T-helper 2 cell treated with Interferon-gamma antibody and Interleukin-4, amounts not matched to agents 5 μg/mL and 100 μg/mL, for 36 hours (primary cell): ENCODE results near the gene WDSUB1.

Experiments used
- DNase-seq: peaks from one replicate; pipeline ENCODE4 v3.0.0; 2021; ENCODE audit warnings: low spot score
- H3K27ac Mint-ChIP-seq: one replicate; pipeline ENCODE4 v1.8.0; 2021; ENCODE audit warnings: mild to moderate bottlenecking, mixed read lengths
- H3K27me3 Mint-ChIP-seq: one replicate; pipeline ENCODE4 v1.8.0; 2021; ENCODE audit warnings: low read depth, mixed read lengths
- H3K36me3 Mint-ChIP-seq: one replicate; pipeline ENCODE4 v1.8.0; 2021; ENCODE audit warnings: low read depth, mixed read lengths
- H3K4me1 Mint-ChIP-seq: one replicate; pipeline ENCODE4 v1.8.0; 2021; ENCODE audit warnings: low read depth, mixed read lengths
- H3K4me3 Mint-ChIP-seq: one replicate; pipeline ENCODE4 v1.8.0; 2022; ENCODE audit warnings: mild to moderate bottlenecking, moderate library complexity, mixed read lengths
- H3K9me3 Mint-ChIP-seq: one replicate; pipeline ENCODE4 v1.8.0; 2021; ENCODE audit warnings: mixed read lengths

WDSUB1 gene

DNA sequence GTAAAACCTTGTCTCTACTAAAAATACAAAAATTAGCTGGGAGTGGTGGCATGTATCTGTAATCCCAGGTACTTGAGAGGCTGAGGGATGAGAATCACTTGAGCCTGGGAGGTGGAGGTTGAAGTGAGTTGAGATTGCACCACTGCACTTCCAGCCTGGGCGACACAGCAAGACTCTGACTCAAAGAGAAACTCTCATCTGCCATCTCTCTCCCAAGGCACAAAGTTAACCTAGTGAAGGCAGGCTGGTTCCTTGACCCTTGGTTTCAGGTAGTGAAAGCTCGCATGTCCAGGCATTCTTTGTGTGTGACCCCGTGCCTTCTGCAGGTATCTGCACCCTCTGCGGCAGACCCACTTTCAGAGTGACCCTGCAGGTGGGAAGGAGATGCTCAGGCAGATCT is 100.0 kb downstream of the WDSUB1 start:
- no peak for DNase-seq
- H3K9me3 Mint-ChIP-seq: no peaks in the 10 kb centered on the region
- no peak overlapping the region for H3K4me3 Mint-ChIP-seq
- no peak overlapping the region for H3K27ac Mint-ChIP-seq
- H3K4me1 Mint-ChIP-seq: peaks cover 2% of the 10 kb centered on the region
- H3K27me3 Mint-ChIP-seq: no peaks in the 10 kb centered on the region
- H3K36me3 Mint-ChIP-seq: no peaks in the 10 kb centered on the region
